Smooth muscle cell of the coronary artery (primary cell): ENCODE data around the gene USP12. TPM values are rescaled to one million over a fixed set of nuclear protein-coding genes. Genes with fewer than 3 reads are reported as not detected.

Source experiments
- total RNA-seq: library from RNA; depleted of rRNA; stranded (reverse); fragments of >200 nt; gene quantifications from 2 replicates; pipeline ENCODE4 v1.2.3, GENCODE V29; 2014; ENCODE audit warnings: low replicate concordance

Gene USP12, protein sequence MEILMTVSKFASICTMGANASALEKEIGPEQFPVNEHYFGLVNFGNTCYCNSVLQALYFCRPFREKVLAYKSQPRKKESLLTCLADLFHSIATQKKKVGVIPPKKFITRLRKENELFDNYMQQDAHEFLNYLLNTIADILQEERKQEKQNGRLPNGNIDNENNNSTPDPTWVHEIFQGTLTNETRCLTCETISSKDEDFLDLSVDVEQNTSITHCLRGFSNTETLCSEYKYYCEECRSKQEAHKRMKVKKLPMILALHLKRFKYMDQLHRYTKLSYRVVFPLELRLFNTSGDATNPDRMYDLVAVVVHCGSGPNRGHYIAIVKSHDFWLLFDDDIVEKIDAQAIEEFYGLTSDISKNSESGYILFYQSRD
- 8.3 and 13.2 TPM in 2 replicates for total RNA-seq

DNA sequence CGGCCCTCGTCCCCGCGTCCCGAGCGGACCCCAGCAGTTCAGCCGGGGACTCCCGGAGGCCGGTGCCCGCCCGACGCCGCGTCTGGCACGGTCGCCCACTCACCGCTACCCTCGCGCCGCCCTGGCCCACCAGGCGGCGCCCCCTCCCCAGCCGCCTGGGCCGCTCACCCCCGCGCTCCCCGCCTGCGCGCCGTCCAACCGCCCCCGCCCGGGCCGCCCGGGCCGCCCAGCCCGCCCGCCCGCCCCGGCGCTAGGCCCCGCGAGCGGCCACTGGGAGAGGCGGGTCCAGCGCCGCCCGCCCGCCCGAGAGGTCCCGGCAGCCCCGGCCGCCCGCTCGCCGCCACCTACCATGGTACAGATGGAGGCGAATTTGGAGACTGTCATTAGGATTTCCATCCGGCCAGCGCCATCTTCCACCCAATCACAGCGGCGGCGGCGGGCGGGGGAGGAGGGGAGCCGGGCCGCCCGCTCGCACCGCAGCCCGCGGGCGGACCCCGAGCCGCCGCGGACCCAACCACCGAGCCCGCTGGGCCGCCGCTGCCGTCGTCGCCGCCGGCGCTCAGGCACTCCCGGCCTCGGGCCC is at the start of gene USP12:
Gene USP12 (minus strand): TSS at position 568 of the 583 bp plus-strand sequence. CDS start 172 bp downstream, at position 396.

Other genes starting within 250 kb of the USP12 start
- gene RPL21, start 79.7 kb upstream of the USP12 start, total RNA-seq: 556 and 809 TPM in 2 replicates
- 2.5 and 11.7 TPM in 2 replicates for gene RASL11A, start 99.0 kb upstream of the USP12 start, total RNA-seq